PC-3 (cell line): ENCODE data around the gene COX18.

ENCODE experiments used
- CTCF ChIP-seq: fragments of 300-600 bp; sonication (generic); conservative IDR thresholded peaks from 2 replicates; pipeline ENCODE4 v1.5.1; 2017; ENCODE audit warnings: antibody characterized with exemption, low read depth, mild to moderate bottlenecking, low read length
- EZH2phosphoT487 ChIP-seq: fragments of 300-600 bp; sonication (generic); IDR thresholded peaks from 2 replicates; pipeline ENCODE4 v1.6.1; 2018; ENCODE audit warnings: mild to moderate bottlenecking, antibody characterized with exemption, low read length, borderline replicate concordance

DNA sequence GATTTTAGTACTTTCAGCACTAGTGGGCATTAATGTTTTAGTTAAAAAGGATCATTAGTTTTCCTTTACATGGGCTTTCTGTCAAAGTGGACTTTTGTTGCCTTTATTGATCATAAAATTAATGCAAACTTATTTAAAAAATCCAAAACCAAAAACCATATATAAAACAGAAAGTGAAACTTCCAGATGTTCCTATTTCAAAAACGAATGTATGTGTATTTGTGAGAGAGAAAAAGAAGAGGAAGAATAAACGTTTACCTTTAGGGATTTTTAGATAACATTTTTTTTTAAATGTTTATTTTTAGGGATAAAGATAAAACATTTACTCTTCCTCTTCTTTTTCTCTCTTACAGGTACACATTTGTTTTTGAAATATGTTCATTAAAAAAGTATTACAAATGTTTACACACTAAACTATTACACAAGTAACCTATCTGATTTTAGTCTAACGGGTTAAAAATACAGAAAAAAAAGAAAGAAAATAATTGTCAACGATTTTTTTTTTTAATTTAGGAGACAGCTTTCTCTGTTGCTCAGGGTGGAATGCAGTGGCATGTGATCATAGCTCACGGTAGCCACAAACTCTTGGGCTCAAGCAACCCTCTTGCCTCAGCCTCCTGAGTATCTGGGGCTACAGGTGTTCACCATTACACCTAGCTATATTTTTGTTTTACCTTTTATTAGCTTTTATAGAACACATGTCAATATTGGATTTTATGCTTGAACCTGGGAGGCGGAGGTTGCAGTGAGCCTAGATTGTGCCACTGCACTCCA lies 16.8 kb upstream of the COX18 start:
- TF ChIP-seq CTCF (no peak), EZH2phosphoT487 (no peak)
